GM19238 (cell line): ENCODE data around the gene SEPTIN5.

Experiments
- DNase-seq: peaks from one replicate; pipeline ENCODE4 v3.0.0; 2011; ENCODE audit warnings: low spot score; ENCODE audit not compliant: insufficient read length

SEPTIN5 gene

DNA sequence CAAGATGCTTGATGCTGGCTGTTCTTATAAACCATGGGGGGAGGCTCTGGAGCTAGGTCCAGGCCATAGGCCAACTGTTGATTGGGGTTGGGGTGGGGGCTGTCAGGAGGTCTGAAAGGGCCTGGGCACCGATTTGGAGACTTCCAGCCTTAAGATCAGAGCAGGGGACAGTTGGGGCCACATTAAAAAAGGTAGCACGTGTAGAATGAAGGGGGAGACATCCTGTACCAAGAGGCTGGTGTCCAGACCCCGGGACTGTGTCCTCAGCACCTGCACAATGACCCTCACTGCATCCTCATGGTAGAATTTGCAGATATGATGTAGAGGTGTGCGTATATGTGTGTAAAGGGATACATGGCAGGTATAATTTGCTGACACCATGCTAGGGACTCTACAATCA, 33.8 kb downstream of the SEPTIN5 start:
- DNase-seq = no peak

DNA sequence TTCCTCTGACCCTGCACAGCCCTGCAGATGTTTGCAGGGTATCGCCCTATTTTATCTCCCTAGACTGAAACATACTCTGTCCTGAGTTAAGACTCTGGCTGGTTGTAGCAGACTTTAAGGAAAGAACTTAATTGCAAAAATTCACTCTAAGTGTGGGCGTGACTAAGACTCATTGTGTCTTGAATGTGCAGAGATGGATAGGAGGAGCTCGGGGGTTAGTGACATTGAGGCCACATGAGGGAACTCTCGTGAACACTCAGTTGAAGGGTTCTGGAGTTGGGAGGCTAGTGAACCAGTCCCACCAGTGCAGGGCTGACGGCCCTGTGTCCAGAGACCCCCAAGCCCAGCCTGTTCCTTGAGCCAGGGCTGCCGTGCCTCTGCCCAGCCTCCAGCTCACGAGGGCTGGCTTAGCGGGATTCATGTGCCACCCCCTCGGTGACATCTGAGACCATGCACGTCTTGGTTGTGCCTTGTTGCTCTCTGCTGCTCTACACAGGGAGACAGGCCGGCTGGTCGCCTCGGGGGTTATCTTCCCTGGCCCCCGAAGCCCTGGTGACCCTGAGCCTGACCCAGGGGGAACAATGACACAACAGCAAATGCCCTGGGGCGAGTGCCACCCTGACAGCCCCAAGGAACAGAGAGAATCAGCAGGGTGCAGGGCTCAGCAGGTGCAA, 34.8 kb downstream of the SEPTIN5 start:
- DNase-seq = no peak

DNA sequence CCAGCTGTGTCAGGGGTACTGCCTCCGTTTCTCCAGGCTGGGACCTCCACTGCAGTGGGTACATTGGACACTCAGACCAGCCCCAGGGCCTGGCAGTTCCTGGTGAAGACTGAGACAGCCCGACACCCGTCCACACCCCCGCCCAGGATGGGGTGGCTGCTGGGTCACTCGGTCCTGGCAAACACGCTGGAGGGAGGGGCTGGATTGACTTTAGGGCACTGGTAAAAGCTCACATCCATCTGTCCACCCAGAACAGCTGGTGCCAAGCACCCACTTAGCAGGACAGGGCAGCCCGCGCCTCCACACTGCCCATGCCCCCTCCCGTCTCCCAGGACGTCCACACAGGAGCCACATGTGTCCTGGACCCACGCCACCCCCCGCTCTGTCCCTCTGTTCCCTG, 35.6 kb downstream of the SEPTIN5 start:
- DNase-seq = no peak

DNA sequence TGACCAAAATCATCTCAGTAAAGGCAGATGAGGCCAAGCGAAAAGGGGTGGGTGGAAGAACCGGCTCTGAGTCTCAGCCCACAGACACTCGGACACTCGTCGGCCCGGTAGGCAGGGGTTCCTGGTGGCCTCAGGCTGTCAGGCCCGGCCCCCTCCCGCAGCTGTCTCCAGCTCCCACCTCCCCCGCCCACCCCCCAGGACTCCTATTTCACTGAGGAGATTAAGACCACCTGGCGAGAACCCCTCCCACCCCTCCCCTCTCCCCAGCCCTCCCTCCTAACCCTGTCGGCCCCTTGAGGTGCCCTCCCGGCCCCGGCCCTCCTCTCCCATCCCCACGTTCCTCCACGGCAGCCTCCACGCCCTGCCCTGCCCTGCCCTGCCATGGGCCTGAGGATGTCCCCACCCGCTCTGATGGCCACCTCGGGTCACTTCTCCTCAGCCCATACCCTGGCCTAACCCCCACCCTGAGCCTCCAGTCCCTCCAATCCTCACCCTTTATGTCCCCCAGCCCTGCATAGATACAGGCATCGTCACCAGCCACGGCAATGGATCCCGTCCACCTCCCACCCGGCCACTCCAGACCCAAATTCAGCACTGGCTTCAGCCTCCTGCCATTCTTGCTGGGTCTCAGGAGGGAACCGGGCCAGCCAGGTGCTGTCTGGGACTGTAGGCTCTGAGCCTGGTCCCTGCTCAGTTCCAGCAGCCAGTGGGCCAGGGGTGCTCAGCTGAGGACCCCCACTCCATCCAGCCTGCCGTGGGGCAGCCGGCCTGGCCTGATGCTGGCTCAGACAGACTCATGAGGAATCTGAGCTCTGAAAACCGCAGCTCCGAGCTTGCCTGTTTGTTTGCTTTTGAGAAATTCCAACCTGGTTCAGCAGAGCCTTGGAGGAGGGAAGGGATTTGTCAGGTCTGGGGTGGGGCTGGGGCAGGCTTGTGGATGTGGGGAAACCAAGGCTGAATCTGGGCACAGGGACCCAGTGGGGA, 36.5 kb downstream of the SEPTIN5 start:
- no peak for DNase-seq

DNA sequence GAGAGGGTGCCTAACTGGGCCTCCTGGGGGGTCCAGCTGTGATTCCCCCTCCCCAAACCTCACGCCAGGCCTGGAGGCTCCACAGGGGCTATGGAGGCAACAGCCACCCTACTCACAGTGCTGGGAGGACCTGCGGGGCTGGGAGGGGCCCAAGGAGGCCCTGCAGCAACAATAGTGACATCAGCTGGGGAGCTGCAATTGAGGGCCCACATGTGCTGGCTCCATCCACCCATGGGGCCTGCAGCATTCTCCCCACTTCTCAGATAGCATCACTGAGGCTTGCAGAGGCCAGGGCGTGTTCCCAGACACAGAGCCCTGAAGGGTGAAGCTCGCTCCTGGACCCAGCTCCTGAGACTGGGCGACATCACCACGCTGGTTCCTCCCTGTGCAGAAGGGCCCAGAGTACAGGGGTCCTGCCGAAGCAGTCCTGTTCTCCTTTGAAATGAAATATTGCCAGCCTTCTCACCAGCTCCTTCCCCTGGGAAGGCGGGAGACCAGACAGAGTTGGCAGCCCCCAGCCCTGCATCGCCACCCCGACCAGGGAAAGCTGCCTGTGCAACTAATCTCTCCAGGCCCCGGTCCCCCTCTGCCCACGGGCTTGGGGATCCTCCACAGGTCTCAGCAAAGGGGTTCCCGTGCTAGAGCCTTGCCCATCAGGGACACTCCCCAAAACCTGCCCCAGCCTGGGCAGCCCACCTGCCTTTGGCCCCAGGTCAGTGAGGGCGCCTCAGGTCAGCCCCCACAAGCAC, 37.4 kb downstream of the SEPTIN5 start:
- no peak for DNase-seq

DNA sequence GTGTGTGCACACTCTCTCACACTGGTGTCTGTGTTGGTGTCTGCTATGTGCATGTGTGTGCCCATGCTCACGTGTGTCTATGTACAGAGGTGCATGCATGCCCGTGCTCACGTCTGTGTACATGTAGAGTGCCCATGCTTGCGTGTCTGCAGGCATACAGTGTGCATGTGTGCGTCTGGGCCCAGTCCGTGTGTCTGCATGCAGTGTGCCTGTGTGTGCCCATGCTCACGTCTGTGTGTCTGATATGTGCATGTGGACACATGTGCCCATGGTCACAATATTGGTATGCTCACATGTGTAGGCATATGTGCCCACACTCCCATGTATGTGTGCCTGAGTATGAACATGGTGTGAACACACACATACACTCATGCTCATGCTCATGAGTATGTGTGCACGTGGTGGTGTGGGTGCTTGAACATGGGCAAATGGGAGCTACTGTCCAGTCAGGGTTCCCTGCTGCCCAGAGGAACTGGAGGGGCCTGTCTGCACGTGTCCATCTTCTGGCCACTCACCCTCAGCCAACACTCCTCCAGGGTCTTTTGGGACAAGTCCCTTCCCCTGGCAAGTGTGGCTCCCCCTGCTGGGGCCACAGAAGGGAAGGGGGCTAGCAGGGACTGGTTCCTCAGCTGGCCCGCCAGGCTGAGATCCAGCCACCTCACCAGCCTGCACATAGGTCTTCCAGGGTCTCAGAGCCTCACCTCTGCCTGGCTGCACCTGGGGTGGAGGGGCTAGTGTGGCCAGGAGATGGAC, 39.0 kb downstream of the SEPTIN5 start:
- no peak for DNase-seq

DNA sequence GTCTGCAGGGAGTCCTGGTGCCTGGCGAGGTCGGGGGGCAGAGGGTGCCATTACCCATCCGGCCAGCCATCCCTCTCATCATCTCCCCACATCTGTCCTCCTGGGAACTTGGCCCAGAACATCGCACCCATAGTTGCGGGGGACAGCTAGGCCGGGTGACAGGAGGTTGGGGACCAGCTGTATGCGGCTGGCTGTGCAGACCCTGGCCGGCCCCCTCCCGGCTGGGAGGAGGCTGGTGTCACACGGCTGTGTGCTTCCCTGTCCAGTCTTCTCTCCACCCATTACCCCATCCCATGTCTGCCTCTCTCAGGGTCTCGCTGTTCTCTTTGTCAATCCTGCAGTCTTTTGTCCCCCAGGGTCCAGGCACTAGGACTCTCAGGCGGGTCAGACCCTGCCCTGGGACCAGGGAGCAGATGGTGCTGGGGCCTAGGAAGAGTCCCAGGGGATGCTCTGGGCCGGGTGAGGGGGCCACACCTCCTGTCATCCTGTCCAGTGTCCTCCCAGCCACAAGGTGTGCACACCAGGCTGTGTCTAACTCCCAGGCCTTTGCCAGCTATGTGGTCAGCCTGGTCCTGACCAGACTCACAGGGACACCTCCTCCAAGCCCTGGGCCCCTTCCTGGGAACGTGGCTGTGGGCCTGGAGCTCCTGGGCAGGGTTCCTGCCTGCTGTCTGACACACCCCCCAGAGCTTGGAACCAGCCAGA, 39.8 kb downstream of the SEPTIN5 start:
- DNase-seq = no peak

DNA sequence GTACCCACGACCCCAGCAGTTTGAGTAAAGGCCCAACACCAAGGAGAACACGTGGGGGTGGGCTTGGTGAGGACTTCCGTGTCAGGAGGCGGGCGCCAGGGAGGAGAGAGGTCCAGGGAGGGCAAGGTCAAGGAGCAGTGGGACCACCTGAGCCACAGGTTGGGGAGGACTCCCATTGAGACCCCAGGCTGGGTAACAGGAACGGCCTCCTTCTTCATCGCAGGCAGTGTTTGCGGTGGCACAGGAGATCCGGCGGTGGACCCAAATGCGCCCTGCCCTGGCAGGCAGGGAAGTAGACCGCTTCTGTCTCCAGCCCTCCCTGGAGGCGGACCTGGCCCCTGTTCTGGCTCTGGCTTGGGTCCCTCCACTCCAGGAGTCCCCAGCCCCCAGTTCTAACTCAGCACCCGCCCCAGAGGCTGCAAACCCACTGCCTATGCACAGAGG, 40.4 kb downstream of the SEPTIN5 start:
- DNase-seq = no peak

DNA sequence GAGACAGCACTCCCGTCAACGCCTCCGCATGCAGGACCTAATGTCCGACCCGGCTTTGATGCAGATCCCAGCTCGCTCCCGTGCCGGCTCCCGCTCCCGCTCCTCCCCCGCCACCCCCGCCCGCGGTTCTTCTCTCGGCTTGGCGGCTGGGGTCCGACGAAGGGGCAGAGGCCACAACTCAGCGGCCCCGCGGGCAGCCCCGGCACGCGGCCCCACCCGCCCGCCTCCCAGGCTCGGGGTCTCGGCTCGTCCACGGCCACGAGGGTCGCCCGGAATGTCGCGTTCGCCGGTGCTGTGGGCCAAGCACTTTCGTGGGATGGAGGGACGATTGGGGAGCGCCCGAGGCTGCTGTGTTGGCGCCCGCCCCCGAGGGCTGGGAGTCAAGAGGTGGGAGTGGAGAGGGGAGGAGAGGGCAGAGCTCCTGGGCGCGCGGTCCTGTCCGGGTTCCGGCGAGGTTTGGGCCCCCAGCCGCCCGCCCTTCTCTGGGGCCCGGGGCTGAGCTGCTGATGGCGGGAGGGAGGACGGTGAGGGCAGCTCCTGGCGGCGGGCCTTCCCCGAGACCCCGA, 40.9 kb downstream of the SEPTIN5 start:
- DNase-seq = no peak

DNA sequence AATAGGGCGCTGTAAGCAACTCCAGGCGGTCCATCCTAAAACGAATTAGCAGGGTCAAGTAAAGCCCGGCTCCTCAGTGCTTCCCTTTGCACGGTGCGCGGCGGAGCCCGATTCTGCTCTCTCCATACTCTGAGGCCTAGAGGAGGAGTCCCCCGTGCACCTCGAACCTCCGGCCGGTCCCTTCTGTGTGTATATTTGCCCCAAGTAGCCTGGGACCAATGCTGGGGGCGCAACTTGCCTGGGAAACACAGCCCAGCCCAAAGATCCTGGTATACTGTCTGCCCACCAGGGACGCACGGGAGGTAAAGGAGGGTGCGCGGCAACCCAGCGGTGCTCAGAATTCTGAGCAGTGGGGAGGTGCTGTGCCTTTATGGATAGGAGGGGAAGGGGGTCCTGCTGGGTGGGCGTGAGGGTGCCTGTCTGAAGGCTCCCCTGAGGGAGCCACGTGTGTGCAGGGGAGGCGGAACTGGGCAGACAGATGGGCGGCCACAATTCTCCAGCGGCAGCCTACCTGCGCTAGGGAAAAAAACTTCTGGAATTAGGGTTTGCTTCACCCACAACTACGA, 41.5 kb downstream of the SEPTIN5 start:
- no peak for DNase-seq

DNA sequence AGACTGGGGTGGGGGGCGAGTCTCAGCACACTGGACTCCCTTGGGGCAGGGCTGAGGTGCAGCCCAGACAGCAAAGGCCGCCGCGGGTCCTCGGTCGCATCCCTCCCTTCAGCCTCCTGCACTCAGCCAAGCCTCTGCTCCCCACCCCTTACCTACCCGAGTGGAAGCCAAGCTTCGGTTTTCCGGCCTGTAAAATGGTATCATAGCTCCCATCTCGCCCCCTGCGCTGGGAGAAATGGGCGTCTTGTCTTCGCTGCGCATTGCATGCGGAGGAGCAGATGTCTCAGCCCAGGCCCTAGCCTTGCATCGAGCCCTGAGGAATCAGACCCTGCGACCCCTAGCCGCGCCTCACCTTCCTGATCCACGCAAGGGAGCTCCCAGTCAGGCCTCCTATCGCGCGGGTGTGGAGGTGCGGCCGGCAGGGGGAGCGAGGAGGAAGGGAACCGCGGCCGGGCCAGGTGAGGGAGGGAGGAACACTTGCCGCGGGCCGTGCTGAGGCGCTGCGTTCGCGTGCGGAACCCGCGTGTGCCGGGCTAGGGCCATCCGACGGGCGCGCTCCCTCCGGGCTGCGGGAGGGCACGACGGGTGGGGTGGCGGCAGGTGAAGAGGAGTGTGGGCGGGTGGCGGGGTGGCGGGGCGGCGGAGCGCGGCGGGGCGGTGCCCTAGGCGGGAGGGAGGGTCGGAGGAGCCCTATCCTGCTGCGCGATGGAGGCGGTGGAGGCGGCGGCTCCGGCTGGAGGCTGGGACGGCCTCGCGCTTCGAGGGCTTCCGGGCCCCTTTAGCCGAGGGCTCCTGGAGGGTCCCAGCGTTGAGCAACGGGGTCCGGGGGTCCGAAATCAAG, 42.2 kb downstream of the SEPTIN5 start:
- DNase-seq = peak; percentile 79

DNA sequence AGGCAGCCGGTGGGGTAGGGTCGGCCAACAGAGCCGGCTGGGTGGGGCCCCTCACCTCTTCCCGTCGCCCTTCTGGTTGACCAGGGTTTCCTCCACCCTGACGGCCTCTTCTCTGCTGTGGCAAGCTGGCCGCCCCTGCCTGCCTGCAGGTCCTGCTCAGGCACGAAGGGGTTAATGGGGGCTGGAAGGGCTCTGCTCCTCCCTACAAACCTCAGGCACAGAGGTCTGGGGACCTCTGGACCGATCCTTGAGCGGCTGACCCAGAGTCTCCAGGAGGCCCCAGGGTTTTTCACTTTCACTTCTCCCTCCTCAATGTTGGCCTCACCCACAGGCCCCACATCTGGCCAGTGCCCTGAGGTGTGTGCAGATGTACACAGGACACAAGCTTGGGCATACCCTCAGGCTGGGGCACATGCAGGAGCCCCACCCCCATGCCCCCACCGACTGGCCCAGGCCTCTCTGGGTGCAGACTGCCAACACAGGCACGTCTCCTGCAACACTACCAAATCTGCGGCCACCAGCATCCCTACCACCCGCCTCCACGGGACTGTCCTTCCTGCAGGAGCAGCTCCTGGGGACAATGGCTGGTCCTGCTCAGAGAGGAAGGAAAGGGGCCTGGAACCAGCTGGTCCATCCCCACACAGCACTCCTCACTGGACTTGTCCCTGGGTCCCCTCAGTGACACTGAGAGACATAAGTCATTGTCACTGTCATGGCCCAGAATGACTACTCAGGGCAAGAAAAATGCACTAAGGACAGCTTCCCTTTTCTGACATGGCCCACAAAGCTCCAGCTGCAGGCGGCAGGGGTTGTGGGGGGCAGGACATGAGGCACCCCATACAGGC, 43.1 kb downstream of the SEPTIN5 start:
- no peak for DNase-seq

DNA sequence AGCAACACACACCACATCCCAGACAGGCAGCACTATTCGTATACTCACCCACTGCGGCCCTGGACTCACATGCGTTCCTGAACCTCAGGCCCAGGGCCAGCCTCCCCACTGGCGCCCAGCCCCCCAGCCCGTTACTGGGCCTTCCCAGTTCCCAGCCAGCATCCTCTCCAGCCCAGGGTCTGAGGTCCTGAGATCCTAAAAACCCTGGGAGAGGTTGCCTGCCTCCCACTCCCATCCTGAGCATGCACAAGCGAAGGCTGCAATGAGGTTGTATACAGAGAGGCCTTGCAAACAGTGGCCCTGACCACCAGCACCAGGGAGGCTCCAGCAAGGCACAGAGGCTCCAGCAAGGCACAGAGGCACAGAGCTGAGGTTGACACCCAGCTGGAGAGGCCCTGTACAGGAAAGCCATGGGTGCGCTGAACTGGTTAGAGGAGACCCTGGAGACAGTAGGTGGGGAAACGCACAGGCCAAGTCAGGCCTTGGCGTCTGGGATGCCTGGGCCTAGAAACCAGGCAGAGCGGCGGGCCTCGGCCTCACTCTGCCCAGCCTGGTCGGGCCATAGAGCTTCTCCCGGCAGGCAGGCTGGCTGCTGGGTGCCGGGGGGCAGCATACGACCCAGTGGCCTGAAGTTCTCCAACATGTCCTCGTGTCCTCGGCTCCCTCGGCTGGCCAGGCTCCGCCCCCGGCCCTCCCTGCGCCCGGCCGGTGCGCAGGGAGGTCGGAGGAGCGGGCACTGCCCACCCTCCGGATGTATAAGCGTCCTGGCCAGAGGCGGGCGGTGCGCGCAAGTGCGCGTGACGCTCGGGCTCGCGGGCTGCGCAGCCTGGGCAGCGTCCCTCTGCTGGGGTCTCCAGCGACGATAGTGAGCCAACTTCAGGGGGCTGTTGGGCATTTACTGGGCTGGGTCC, 43.9 kb downstream of the SEPTIN5 start:
- DNase-seq = no peak

DNA sequence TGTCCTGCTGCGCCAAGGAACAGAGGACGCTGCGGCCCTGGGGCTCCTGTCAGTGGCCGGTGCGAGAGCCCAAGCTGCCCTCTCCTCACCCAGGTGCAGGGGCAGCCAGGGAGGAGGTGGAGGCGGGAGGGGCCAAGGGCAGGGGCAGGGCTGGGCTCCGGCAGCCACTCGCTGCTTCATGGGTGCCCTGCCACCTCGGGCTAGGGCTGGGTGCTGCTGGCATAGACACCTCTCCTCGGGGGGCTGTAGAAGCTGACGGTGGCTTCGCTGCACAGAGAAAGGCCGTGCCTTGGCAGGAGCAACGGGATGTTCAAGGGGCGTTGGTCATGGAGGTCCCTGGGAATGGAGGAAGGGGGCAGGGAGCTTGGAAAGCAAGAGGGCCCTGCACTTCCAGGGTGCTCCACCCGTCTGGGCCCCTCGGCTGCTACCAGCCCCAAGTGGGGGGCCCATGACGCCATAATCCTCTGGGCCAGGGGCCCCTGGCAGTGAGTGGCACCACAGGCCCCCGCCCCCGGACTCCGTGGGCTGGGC, 44.7 kb downstream of the SEPTIN5 start:
- DNase-seq = no peak

DNA sequence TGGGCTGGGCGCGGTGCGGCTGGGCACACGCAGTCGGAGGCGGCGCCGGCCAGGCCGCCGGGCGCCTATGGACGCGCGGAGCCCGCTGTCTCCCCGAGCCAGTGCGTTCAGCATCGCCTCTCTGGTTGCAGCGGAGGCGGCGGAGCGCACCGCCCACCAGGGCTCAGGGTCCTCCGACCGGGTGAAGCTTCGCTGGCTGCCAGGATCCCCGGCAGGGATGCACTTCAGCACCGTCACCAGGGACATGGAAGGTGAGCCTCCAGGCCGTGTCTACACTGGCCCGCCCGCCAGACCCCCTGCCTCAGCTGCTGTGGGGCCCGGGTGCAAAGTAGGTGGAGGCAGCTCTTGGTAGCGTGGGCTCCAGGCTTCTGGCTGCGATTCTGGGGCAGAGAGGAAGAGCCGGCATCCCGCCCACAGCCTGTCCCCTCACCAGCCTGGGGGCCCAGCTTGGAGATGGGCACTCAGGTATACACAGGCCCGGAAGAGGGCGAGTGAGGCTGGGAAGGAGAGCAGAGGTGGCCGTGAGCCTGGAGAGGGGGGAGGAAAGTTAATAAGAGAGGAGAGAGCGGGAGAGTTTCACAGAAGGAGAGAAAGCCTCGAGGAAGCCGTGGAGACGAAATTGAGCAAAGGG, 45.2 kb downstream of the SEPTIN5 start:
- no peak for DNase-seq
